Kidney (tissue), 14 donors: ENCODE measurements around the gene ATL3. TPM values are rescaled to one million over a fixed set of nuclear protein-coding genes. Genes with fewer than 3 reads are reported as not detected.

Experiments
- DNase-seq, 5 donors: peaks; one replicate each; pipeline ENCODE4 v3.0.0-alpha.2; 2013 to 2020
- FAIRE-seq: peaks from 2 replicates; lab custom pipeline; 2012; peaks lifted over from hg19 to GRCh38; lab: Jason Lieb, UNC
- H3K27ac ChIP-seq, 2 donors: one replicate each; pipeline ENCODE4 v1.7.0; 2013; ENCODE audit warnings: low read depth in 2 of 2, low read length in 2 of 2, inconsistent platforms in 1 of 2
- H3K27me3 ChIP-seq: one replicate; pipeline ENCODE4 v1.7.1; 2013; ENCODE audit warnings: low read length, inconsistent platforms; ENCODE audit not compliant: control insufficient read depth, insufficient read depth
- H3K36me3 ChIP-seq, 3 donors: one replicate each; pipeline versions ENCODE4 v1.7.0 to v1.7.1; 2013; ENCODE audit warnings: low read length in 3 of 3, control low read depth in 1 of 3, inconsistent platforms in 1 of 3; ENCODE audit not compliant: insufficient read depth in 3 of 3, control insufficient read depth in 2 of 3
- H3K4me1 ChIP-seq, 3 donors: one replicate each; pipeline versions ENCODE4 v1.7.0 to v1.7.1; 2013; ENCODE audit warnings: low read length in 3 of 3, inconsistent platforms in 1 of 3, low read depth in 1 of 3; ENCODE audit not compliant: control insufficient read depth in 2 of 3, insufficient read depth in 2 of 3
- H3K4me3 ChIP-seq, 3 donors: one replicate each; pipeline versions ENCODE4 v1.7.0 to v1.8.1; 2013; ENCODE audit warnings: low read length in 3 of 3, control low read depth in 1 of 3, inconsistent platforms in 1 of 3
- H3K9ac ChIP-seq, 3 donors: one replicate each; pipeline versions ENCODE4 v1.7.0 to v1.7.1; 2013; ENCODE audit warnings: low read length in 3 of 3, control low read depth in 1 of 3, inconsistent platforms in 1 of 3
- H3K9me3 ChIP-seq, 3 donors: one replicate each; pipeline versions ENCODE4 v1.7.0 to v1.7.1; 2013; ENCODE audit warnings: low read length in 3 of 3, control low read depth in 1 of 3, inconsistent platforms in 1 of 3; ENCODE audit not compliant: control insufficient read depth in 2 of 3, insufficient read depth in 1 of 3
- CTCF ChIP-seq: IDR thresholded peaks from 3 replicates; pipeline ENCODE4 v1.5.1; 2012; ENCODE audit warnings: mild to moderate bottlenecking, moderate library complexity, borderline replicate concordance; ENCODE audit not compliant: insufficient read depth; ENCODE audit errors: extremely low read depth
- intact Hi-C: fragments of 100-400 bp; cut with DNase I; formaldehyde crosslinking; loops from one replicate; pipeline ENCODE4 v1.11.1; 2022
- polyA plus RNA-seq: library from polyadenylated mRNA; stranded (reverse); fragments of 350-450 nt; fragmentation: Illumina TruSeq; extraction: RNeasy Lipid Tissue Mini Kit (QIAGEN cat#74804); gene quantifications from one replicate; pipeline ENCODE4 v1.2.3, GENCODE V29; 2014; ENCODE audit warnings: low read depth, low replicate concordance; ENCODE audit not compliant: insufficient read depth
- total RNA-seq: library from RNA; stranded (reverse); fragmentation: NEBNext Ultra II Directional; extraction: Animal tissue kit (Norgen Biotek cat#: 25700); gene quantifications from one replicate; pipeline ENCODE4 v1.2.1, GENCODE V29; 2021
- donor health status: control.
- donor health status: control.
- donor health status: control.
- donor health status: control.
- donor health status: control.
- donor health status: DM: yes; HTN: yes; CAD: no.
- donor health status: Normal renal cell carcinoma (clear cell type).

ATL3 gene
- total and polyA plus RNA-seq, 2 donors from 2014 or later, result 11.4 to 78.3 TPM

GRCh38 chr11:63667995-63668795 is 3.0 kb downstream of the ATL3 start:
- no peak overlapping the region for H3K4me3 ChIP-seq

GRCh38 chr11:63666874-63667273 is 4.3 kb downstream of the ATL3 start:
- no peaks in the 10 kb centered on the region for H3K36me3 ChIP-seq
- no peak for TF ChIP-seq CTCF
- intact Hi-C loops, result no loop called here
- no peaks in the 10 kb centered on the region for H3K27me3 ChIP-seq
- H3K4me1 ChIP-seq, result peaks cover 0 to 13% (median 10%) of the 10 kb centered on the region in 3 donors
- no peaks in the 10 kb centered on the region for H3K9me3 ChIP-seq
- DNase-seq (no peak), FAIRE-seq (no peak)
- H3K4me3 ChIP-seq, result no peak overlapping the region
- H3K9ac ChIP-seq, result no peak overlapping the region
- no peak overlapping the region for H3K27ac ChIP-seq

More at GRCh38 chr11:63667995-63668795, 3.0 kb downstream of the ATL3 start:
- Histone ChIP-seq H3K27ac (no peak overlapping the region), H3K9ac (no peak overlapping the region), H3K4me1 (peaks cover 0 to 15% (median 10%) of the 10 kb centered on the region in 3 donors), H3K9me3 (no peaks in the 10 kb centered on the region), H3K27me3 (no peaks in the 10 kb centered on the region), H3K36me3 (no peaks in the 10 kb centered on the region)
- TF ChIP-seq CTCF, result no peak
- FAIRE-seq (no peak), DNase-seq (no peak)
- intact Hi-C loops, result no loop called here

GRCh38 chr11:63663809-63664208 is 7.4 kb downstream of the ATL3 start:
- no peaks in the 10 kb centered on the region for H3K36me3 ChIP-seq
- FAIRE-seq (no peak), DNase-seq (no peak)
- intact Hi-C loops, result no loop called here
- TF ChIP-seq CTCF, result no peak
- H3K27me3 ChIP-seq, result no peaks in the 10 kb centered on the region
- peaks cover 0 to 10% (median 3%) of the 10 kb centered on the region in 3 donors for H3K4me1 ChIP-seq
- H3K9me3 ChIP-seq, result no peaks in the 10 kb centered on the region
- no peak overlapping the region for H3K27ac ChIP-seq
- no peak overlapping the region for H3K4me3 ChIP-seq
- no peak overlapping the region for H3K9ac ChIP-seq
